ENCODE results near the gene NIT1. TPM values are rescaled to one million over a fixed set of nuclear protein-coding genes. Genes with fewer than 3 reads are reported as not detected.
A peak's percentile ranks its signal among the peaks of the same experiment; 100 is the strongest.

Gene NIT1
- total and polyA plus RNA-seq, 2 of the 13 experiments (the other 11 are each of a cell fraction or from before 2014, with no cell fraction given), result 22.7 to 31.0 TPM

GRCh38 chr1:161117759-161118581, at the start of gene NIT1, which contains the start of gene PFDN2 (continued):
- TF ChIP-seq ZFP1 (CRISPR knock-in tag; IDR thresholded peaks at IDR 0.05) (no peak), HINFP (CRISPR knock-in tag; IDR thresholded peaks at IDR 0.05; ENCODE audit: low read depth) (no peak), AGO1 (IDR thresholded peaks at IDR 0.05; ENCODE audit: low read depth, low read length, poor library complexity, severe bottlenecking) (no peak), ZFX (CRISPR knock-in tag; IDR thresholded peaks at IDR 0.05; ENCODE audit: low read depth) (peak; percentile 79), ZNF136 (CRISPR knock-in tag; IDR thresholded peaks at IDR 0.05; ENCODE audit: low read depth) (no peak), FOXC1 (CRISPR knock-in tag; IDR thresholded peaks at IDR 0.05; ENCODE audit: borderline replicate concordance) (peak; percentile 89; the same call in 1 of the 2 replicates), ZNF644 (CRISPR knock-in tag; IDR thresholded peaks at IDR 0.05; ENCODE audit: low read depth) (no peak), ZNF143 (CRISPR knock-in tag; IDR thresholded peaks at IDR 0.05) (peak; percentile 56; the same call in 1 of the 2 replicates), KLF16 (CRISPR knock-in tag; IDR thresholded peaks at IDR 0.05) (peak in 1 of 2 experiments; percentile 83; a peak in 2 of 4 replicates), THAP11 (CRISPR knock-in tag; IDR thresholded peaks at IDR 0.05) (peak; percentile 88), ZBTB42 (CRISPR knock-in tag; IDR thresholded peaks at IDR 0.05) (no peak), ZFP41 (CRISPR knock-in tag; IDR thresholded peaks at IDR 0.05; ENCODE audit: borderline replicate concordance) (peak; percentile 86; the same call in 1 of the 2 replicates), ZNF768 (CRISPR knock-in tag; IDR thresholded peaks at IDR 0.05) (peak; percentile 58; the same call in 1 of the 2 replicates), ARNT (IDR thresholded peaks at IDR 0.05) (no peak), ELF3 (CRISPR knock-in tag; IDR thresholded peaks at IDR 0.05) (peak; percentile 31; the same call in 1 of the 2 replicates), DDIT3 (CRISPR knock-in tag; IDR thresholded peaks at IDR 0.05) (no peak), ZNF75D (CRISPR knock-in tag; IDR thresholded peaks at IDR 0.05; ENCODE audit: borderline replicate concordance) (no peak), STAT5B (CRISPR knock-in tag; IDR thresholded peaks at IDR 0.05) (no peak)
- TF ChIP-seq, protein P1, sequence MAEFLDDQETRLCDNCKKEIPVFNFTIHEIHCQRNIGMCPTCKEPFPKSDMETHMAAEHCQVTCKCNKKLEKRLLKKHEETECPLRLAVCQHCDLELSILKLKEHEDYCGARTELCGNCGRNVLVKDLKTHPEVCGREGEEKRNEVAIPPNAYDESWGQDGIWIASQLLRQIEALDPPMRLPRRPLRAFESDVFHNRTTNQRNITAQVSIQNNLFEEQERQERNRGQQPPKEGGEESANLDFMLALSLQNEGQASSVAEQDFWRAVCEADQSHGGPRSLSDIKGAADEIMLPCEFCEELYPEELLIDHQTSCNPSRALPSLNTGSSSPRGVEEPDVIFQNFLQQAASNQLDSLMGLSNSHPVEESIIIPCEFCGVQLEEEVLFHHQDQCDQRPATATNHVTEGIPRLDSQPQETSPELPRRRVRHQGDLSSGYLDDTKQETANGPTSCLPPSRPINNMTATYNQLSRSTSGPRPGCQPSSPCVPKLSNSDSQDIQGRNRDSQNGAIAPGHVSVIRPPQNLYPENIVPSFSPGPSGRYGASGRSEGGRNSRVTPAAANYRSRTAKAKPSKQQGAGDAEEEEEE (CRISPR knock-in tag; IDR thresholded peaks at IDR 0.05; ENCODE audit: borderline replicate concordance), result no peak
- TF ChIP-seq, protein P2, sequence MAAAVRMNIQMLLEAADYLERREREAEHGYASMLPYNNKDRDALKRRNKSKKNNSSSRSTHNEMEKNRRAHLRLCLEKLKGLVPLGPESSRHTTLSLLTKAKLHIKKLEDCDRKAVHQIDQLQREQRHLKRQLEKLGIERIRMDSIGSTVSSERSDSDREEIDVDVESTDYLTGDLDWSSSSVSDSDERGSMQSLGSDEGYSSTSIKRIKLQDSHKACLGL (CRISPR knock-in tag; IDR thresholded peaks at IDR 0.05), result peak; percentile 76; the same call in 1 of the 2 replicates
- TF ChIP-seq, protein P3, sequence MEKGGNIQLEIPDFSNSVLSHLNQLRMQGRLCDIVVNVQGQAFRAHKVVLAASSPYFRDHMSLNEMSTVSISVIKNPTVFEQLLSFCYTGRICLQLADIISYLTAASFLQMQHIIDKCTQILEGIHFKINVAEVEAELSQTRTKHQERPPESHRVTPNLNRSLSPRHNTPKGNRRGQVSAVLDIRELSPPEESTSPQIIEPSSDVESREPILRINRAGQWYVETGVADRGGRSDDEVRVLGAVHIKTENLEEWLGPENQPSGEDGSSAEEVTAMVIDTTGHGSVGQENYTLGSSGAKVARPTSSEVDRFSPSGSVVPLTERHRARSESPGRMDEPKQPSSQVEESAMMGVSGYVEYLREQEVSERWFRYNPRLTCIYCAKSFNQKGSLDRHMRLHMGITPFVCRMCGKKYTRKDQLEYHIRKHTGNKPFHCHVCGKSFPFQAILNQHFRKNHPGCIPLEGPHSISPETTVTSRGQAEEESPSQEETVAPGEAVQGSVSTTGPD (CRISPR knock-in tag; IDR thresholded peaks at IDR 0.05), result no peak
- TF ChIP-seq, protein P4, sequence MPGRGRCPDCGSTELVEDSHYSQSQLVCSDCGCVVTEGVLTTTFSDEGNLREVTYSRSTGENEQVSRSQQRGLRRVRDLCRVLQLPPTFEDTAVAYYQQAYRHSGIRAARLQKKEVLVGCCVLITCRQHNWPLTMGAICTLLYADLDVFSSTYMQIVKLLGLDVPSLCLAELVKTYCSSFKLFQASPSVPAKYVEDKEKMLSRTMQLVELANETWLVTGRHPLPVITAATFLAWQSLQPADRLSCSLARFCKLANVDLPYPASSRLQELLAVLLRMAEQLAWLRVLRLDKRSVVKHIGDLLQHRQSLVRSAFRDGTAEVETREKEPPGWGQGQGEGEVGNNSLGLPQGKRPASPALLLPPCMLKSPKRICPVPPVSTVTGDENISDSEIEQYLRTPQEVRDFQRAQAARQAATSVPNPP (CRISPR knock-in tag; IDR thresholded peaks at IDR 0.05), result no peak
- TF ChIP-seq, protein P5, sequence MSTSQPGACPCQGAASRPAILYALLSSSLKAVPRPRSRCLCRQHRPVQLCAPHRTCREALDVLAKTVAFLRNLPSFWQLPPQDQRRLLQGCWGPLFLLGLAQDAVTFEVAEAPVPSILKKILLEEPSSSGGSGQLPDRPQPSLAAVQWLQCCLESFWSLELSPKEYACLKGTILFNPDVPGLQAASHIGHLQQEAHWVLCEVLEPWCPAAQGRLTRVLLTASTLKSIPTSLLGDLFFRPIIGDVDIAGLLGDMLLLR (CRISPR knock-in tag; IDR thresholded peaks at IDR 0.05), result no peak
